HG03571 (cell line): ENCODE results near the gene HSPG2.
"Not testable (repeated sequence)": the region's sequence is repeated elsewhere in the genome, so short reads cannot be mapped to it uniquely, and the experiment has no call there.

Experiments
- ATAC-seq: cut with Tn5 transposase; IDR thresholded peaks from one replicate; pipeline ENCODE4 v1.9.1; 2021; ENCODE audit not compliant: unreplicated experiment

HSPG2 gene

GRCh38 chr1:21937034-21937371, at the start of gene HSPG2:
Gene HSPG2, minus strand, starts transcription at chr1:21937310. Its CDS starts 93 bp downstream, at chr1:21937217.
- no peak for ATAC-seq

- not testable (repeated sequence) for ATAC-seq
Measured at GRCh38 chr1:21986386-21986785, 49.3 kb upstream of the HSPG2 start.

GRCh38 chr1:21985893-21986292, 48.8 kb upstream of the HSPG2 start:
- not testable (repeated sequence) for ATAC-seq

GRCh38 chr1:21983539-21983938, 46.4 kb upstream of the HSPG2 start:
- ATAC-seq = not testable (repeated sequence)

GRCh38 chr1:21982122-21982521, 45.0 kb upstream of the HSPG2 start:
- ATAC-seq = not testable (repeated sequence)

- not testable (repeated sequence) for ATAC-seq
Measured at GRCh38 chr1:21981253-21981652, 44.1 kb upstream of the HSPG2 start.

- ATAC-seq = not testable (repeated sequence)
Measured at GRCh38 chr1:21980515-21981220, 43.6 kb upstream of the HSPG2 start.

GRCh38 chr1:21978209-21978608, 41.1 kb upstream of the HSPG2 start:
- not testable (repeated sequence) for ATAC-seq

GRCh38 chr1:21976703-21977239, 39.7 kb upstream of the HSPG2 start, which contains the start of gene CELA3B:
Gene CELA3B, plus strand, starts transcription at chr1:21977022. Its CDS starts 18 bp downstream, at chr1:21977040.
- not testable (repeated sequence) for ATAC-seq

GRCh38 chr1:21975296-21975695, 38.2 kb upstream of the HSPG2 start:
- not testable (repeated sequence) for ATAC-seq

- not testable (repeated sequence) for ATAC-seq
Measured at GRCh38 chr1:21974699-21975098, 37.6 kb upstream of the HSPG2 start.

GRCh38 chr1:21973948-21974347, 36.8 kb upstream of the HSPG2 start:
- ATAC-seq = not testable (repeated sequence)

- not testable (repeated sequence) for ATAC-seq
Measured at GRCh38 chr1:21972973-21973441, 35.9 kb upstream of the HSPG2 start.

- ATAC-seq = not testable (repeated sequence)
Measured at GRCh38 chr1:21970523-21970922, 33.4 kb upstream of the HSPG2 start.

- not testable (repeated sequence) for ATAC-seq
Measured at GRCh38 chr1:21969066-21969465, 32.0 kb upstream of the HSPG2 start.

GRCh38 chr1:21967216-21967615, 30.1 kb upstream of the HSPG2 start:
- ATAC-seq = not testable (repeated sequence)

- no peak for ATAC-seq
Measured at GRCh38 chr1:21966247-21967000, 29.3 kb upstream of the HSPG2 start.

GRCh38 chr1:21963477-21964217, 26.5 kb upstream of the HSPG2 start:
- no peak for ATAC-seq

- no peak for ATAC-seq
Measured at GRCh38 chr1:21961799-21962198, 24.7 kb upstream of the HSPG2 start.

- ATAC-seq = no peak
Measured at GRCh38 chr1:21961337-21961736, 24.2 kb upstream of the HSPG2 start.
